A375 (cell line): ENCODE measurements around the gene SP3. TPM values are rescaled to one million over a fixed set of nuclear protein-coding genes. Genes with fewer than 3 reads are reported as not detected.

ENCODE experiments used
- total RNA-seq: library from RNA; depleted of rRNA; stranded (reverse); fragments of >200 nt; shearing (Covaris generic); gene quantifications from 2 replicates; pipeline ENCODE4 v1.2.3, GENCODE V29; 2014; rRNA removed

The SP3 gene
- total RNA-seq = 77.5 and 78.7 TPM in 2 replicates

DNA sequence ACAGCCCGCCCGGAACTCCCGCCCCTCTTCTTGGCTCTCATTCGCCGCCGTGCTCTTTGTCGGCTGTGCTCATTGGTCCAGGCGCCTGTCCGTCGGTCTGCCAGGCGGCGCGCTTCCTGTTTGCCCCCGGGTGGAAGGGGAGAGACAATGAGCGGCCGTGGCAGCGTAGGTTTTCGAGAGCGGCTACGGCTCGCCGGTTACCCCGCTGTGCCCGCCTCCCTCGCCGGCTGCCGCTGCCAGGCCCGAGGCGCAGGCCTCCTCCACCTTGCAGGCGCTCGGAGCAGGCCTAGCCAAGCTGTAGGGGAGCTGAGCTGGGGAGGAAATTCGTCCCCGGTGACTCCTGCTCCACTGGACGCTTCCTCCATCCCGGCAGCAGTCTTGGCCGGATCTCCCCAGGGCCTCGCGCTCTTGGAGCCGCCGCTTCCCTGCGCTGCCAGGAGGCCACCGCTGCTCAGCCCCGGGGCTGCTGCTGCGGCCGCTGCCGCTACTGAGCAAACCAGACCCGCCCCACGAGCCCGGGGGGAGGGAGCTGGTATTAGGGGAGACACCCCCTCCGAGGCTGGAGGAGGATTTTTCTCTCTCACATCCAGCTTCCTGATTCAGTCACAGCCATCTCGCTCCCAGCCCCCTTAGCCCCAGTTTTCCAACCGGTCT is at the start of gene SP3:
Gene SP3 (minus strand): TSS at position 2 of the 654 bp plus-strand sequence. CDS start 202 bp downstream, outside the sequence.

